ENCODE results near the gene MEF2C. TPM values are rescaled to one million over a fixed set of nuclear protein-coding genes. Genes with fewer than 3 reads are reported as not detected.

Gene MEF2C
- total RNA-seq, 1 donor from 2014 or later: 20.5 TPM

DNA sequence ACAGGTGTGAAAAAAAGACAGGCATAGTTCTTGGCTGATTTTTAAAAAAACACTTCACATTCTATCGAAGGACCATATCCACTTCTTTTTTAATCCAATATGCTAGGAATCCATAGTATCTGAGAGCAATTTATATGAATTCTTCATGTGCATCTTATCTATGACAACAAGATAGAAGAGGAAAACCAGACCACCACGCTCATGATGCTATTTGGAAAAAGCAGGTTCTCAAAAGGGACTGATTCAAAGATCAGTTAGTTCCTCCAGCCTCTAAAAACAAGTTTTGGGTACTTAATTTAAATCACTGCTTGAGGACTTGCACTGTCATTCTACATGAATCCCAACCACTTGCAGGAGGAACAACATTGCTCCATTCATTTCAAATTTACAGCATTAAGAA is 6.3 kb downstream of the MEF2C start:
- H3K4me3 ChIP-seq (ENCODE audit: insufficient read depth, low read depth, low read length): no peak overlapping the region
- no peak overlapping the region for H2AFZ ChIP-seq (ENCODE audit: low read depth, low read length)
- H3K9ac ChIP-seq (ENCODE audit: low read length): no peak overlapping the region
- no peaks in the 10 kb centered on the region for H3K36me3 Mint-ChIP-seq (ENCODE audit: low read depth, unreplicated experiment)
- peaks cover 30% of the 10 kb centered on the region for H3K79me2 ChIP-seq (ENCODE audit: insufficient read depth, low read length)
- H4K20me1 ChIP-seq (ENCODE audit: insufficient read depth, low read length): no peaks in the 10 kb centered on the region
- no peak overlapping the region for H3K27ac Mint-ChIP-seq (ENCODE audit: unreplicated experiment)
- no peaks in the 10 kb centered on the region for H3K27me3 Mint-ChIP-seq (ENCODE audit: low read depth, unreplicated experiment)
- no peak overlapping the region for H3K27ac ChIP-seq (ENCODE audit: low read depth, low read length)
- H3K4me1 Mint-ChIP-seq (ENCODE audit: low read depth, unreplicated experiment): peaks cover 9% of the 10 kb centered on the region
- H3K9me3 ChIP-seq (ENCODE audit: insufficient read depth, low read depth, low read length): no peaks in the 10 kb centered on the region
- no peak overlapping the region for H3K4me3 Mint-ChIP-seq (ENCODE audit: unreplicated experiment)
- H3K27me3 ChIP-seq (ENCODE audit: insufficient read depth, low read length): no peaks in the 10 kb centered on the region
- no peak overlapping the region for H3K4me2 ChIP-seq (ENCODE audit: low read length)
- H3K9me3 Mint-ChIP-seq (ENCODE audit: unreplicated experiment): no peaks in the 10 kb centered on the region
- DNase-seq (ENCODE audit: low read depth): no peak
- no peak for TF ChIP-seq EZH2 (IDR thresholded peaks at IDR 0.05; ENCODE audit: insufficient read depth, low read length)
- TF ChIP-seq, protein P1, sequence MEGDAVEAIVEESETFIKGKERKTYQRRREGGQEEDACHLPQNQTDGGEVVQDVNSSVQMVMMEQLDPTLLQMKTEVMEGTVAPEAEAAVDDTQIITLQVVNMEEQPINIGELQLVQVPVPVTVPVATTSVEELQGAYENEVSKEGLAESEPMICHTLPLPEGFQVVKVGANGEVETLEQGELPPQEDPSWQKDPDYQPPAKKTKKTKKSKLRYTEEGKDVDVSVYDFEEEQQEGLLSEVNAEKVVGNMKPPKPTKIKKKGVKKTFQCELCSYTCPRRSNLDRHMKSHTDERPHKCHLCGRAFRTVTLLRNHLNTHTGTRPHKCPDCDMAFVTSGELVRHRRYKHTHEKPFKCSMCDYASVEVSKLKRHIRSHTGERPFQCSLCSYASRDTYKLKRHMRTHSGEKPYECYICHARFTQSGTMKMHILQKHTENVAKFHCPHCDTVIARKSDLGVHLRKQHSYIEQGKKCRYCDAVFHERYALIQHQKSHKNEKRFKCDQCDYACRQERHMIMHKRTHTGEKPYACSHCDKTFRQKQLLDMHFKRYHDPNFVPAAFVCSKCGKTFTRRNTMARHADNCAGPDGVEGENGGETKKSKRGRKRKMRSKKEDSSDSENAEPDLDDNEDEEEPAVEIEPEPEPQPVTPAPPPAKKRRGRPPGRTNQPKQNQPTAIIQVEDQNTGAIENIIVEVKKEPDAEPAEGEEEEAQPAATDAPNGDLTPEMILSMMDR (IDR thresholded peaks at IDR 0.05; ENCODE audit: insufficient read depth, low read depth, low read length): no peak
- H3K36me3 ChIP-seq (ENCODE audit: insufficient read depth, low read length): no peaks in the 10 kb centered on the region
- H3K4me1 ChIP-seq (ENCODE audit: insufficient read depth, low read length): peaks cover 6% of the 10 kb centered on the region
- peak; percentile 50 for FAIRE-seq

DNA sequence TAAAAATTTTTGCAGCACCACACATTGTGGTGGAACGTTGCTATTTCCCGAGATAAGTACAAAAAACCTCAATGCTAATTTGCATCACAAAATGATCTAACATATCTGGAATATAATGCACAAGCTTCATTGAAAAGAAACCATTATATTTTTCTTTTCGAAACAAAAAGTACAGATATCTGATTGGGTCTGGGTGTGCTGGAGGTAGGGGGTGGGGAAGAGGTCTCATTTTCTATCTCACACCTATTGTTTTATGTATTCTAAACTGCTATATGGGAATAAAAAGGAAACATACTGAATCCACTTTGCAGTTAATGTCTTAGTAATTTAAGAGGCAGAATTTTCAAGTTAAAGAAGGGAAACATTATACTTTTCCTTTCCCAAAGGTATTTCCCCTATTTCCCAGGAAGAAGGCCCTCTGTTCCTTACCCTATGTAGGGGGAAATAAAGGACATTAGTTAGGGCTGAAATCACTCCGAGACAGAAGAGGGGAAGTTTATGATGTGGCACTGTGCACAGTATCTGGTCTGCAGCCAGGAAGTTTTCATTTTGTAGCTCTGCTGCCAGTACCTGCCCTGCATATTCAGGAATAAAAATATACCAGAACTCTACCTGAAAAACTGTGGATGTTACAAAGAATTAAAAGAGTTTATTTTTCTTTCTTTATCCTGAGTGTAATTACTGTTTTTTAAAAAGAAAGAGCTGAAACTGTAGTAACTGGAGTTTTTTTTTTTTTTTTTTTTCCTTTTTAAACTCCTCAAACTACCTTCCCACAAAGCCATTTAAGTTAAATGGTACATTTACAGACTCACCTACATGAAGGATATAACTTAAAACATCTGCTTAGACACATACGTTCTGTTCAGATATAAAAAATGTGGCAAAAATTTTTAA is 7.4 kb downstream of the MEF2C start:
- Histone ChIP-seq H3K4me1 (ENCODE audit: insufficient read depth, low read length) (peaks cover 6% of the 10 kb centered on the region), H3K4me2 (ENCODE audit: low read length) (peak overlapping the region; percentile 67), H3K27ac (ENCODE audit: low read depth, low read length) (peak overlapping the region; percentile 18), H3K27me3 (ENCODE audit: insufficient read depth, low read length) (no peaks in the 10 kb centered on the region), H3K9me3 (ENCODE audit: insufficient read depth, low read depth, low read length) (no peaks in the 10 kb centered on the region), H4K20me1 (ENCODE audit: insufficient read depth, low read length) (no peaks in the 10 kb centered on the region), H2AFZ (ENCODE audit: low read depth, low read length) (peak overlapping the region; percentile 15), H3K79me2 (ENCODE audit: insufficient read depth, low read length) (peaks cover 22% of the 10 kb centered on the region), H3K9ac (ENCODE audit: low read length) (peak overlapping the region; percentile 35), H3K4me3 (ENCODE audit: insufficient read depth, low read depth, low read length) (no peak overlapping the region), H3K36me3 (ENCODE audit: insufficient read depth, low read length) (no peaks in the 10 kb centered on the region)
- peaks cover 9% of the 10 kb centered on the region for H3K4me1 Mint-ChIP-seq (ENCODE audit: low read depth, unreplicated experiment)
- no peak for FAIRE-seq
- no peaks in the 10 kb centered on the region for H3K27me3 Mint-ChIP-seq (ENCODE audit: low read depth, unreplicated experiment)
- H3K9me3 Mint-ChIP-seq (ENCODE audit: unreplicated experiment): no peaks in the 10 kb centered on the region
- TF ChIP-seq EZH2 (IDR thresholded peaks at IDR 0.05; ENCODE audit: insufficient read depth, low read length): no peak
- TF ChIP-seq, protein P1 (IDR thresholded peaks at IDR 0.05; ENCODE audit: insufficient read depth, low read depth, low read length): no peak
- H3K4me3 Mint-ChIP-seq (ENCODE audit: unreplicated experiment): no peak overlapping the region
- H3K27ac Mint-ChIP-seq (ENCODE audit: unreplicated experiment): no peak overlapping the region
- no peaks in the 10 kb centered on the region for H3K36me3 Mint-ChIP-seq (ENCODE audit: low read depth, unreplicated experiment)
- DNase-seq (ENCODE audit: low read depth): no peak

DNA sequence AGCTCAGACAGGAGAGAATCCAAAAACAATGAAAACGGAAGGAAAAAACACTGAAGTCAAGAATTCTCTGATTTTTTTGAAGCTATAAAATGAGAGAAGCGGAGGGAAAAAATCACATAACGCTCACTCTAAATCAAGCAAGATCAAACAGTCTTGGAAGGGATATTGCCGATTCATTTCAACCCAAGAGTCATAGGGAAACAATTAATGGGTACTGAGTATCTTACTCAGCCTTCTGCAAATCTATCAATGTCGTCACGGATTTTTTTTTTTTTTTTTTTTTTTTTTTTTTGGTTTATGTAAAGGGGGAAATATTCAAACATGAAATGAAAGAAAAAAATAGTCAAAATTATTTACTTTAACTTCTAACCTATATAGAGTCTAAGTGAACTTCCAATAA is 9.5 kb downstream of the MEF2C start:
- no peaks in the 10 kb centered on the region for H3K27me3 Mint-ChIP-seq (ENCODE audit: low read depth, unreplicated experiment)
- TF ChIP-seq, protein P1 (IDR thresholded peaks at IDR 0.05; ENCODE audit: insufficient read depth, low read depth, low read length): no peak
- TF ChIP-seq EZH2 (IDR thresholded peaks at IDR 0.05; ENCODE audit: insufficient read depth, low read length): no peak
- H3K4me3 Mint-ChIP-seq (ENCODE audit: unreplicated experiment): no peak overlapping the region
- peaks cover 4% of the 10 kb centered on the region for H3K4me1 Mint-ChIP-seq (ENCODE audit: low read depth, unreplicated experiment)
- Histone ChIP-seq H4K20me1 (ENCODE audit: insufficient read depth, low read length) (no peaks in the 10 kb centered on the region), H3K4me3 (ENCODE audit: insufficient read depth, low read depth, low read length) (no peak overlapping the region), H3K9ac (ENCODE audit: low read length) (no peak overlapping the region), H3K36me3 (ENCODE audit: insufficient read depth, low read length) (no peaks in the 10 kb centered on the region), H3K4me2 (ENCODE audit: low read length) (no peak overlapping the region), H3K9me3 (ENCODE audit: insufficient read depth, low read depth, low read length) (no peaks in the 10 kb centered on the region), H3K79me2 (ENCODE audit: insufficient read depth, low read length) (peaks cover 9% of the 10 kb centered on the region), H3K4me1 (ENCODE audit: insufficient read depth, low read length) (no peaks in the 10 kb centered on the region), H2AFZ (ENCODE audit: low read depth, low read length) (no peak overlapping the region), H3K27me3 (ENCODE audit: insufficient read depth, low read length) (no peaks in the 10 kb centered on the region), H3K27ac (ENCODE audit: low read depth, low read length) (no peak overlapping the region)
- FAIRE-seq: no peak
- DNase-seq (ENCODE audit: low read depth): no peak
- H3K9me3 Mint-ChIP-seq (ENCODE audit: unreplicated experiment): no peaks in the 10 kb centered on the region
- H3K27ac Mint-ChIP-seq (ENCODE audit: unreplicated experiment): no peak overlapping the region
- H3K36me3 Mint-ChIP-seq (ENCODE audit: low read depth, unreplicated experiment): no peaks in the 10 kb centered on the region
